Hematopoietic multipotent progenitor cell treated with erythropoietin and hydrocortisone succinate and interleukin-3 and kit ligand, for 15 days (in vitro differentiated cells): ENCODE measurements around the gene NMRK2.
"Not testable (repeated sequence)": the region's sequence is repeated elsewhere in the genome, so short reads cannot be mapped to it uniquely, and the experiment has no call there.

Experiments used
- DNase-seq: peaks from one replicate; pipeline ENCODE4 v3.0.0-alpha.2; 2015; ENCODE audit warnings: low spot score

The NMRK2 gene

DNA sequence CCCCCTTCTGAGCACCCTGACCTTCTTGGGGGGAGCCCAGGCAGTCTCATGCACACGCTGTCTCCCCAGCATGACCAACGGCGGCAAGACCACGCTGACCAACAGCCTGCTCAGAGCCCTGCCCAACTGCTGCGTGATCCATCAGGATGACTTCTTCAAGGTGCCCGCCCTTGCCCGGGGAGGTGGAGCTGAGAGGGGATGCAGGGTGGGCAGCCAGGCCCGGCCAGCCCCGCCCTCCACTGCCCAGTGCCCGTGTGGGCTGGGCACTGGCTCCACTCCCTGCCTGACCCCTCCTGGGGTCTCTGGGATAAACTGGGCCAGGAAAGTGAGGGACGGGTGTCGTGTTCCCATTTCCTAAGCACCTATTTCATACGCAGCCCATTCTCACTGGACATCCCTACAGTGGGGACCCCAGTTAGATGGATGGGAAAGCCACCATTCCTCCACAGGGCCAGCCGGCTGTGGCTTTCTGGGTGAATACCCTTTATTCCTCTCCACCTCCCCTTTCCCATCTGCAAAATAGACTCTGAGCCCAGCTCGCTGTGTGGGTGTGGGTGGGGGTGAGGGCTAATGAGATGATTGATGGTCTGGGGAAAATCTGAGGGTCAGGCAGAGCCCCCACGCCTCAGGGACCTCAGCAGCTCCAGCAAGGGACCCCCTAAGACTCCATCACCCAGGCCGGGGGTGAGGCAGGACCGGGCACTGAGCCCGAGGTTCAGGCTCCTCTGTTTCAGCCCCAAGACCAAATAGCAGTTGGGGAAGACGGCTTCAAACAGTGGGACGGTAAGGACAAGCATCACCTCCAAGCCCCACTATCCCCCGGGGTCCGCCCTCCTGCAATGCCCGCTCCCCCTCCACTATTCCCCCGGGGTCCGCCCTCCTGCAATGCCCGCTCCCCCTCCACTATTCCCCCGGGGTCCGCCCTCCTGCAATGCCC is 3.9 kb downstream of the NMRK2 start:
- DNase-seq = no peak

DNA sequence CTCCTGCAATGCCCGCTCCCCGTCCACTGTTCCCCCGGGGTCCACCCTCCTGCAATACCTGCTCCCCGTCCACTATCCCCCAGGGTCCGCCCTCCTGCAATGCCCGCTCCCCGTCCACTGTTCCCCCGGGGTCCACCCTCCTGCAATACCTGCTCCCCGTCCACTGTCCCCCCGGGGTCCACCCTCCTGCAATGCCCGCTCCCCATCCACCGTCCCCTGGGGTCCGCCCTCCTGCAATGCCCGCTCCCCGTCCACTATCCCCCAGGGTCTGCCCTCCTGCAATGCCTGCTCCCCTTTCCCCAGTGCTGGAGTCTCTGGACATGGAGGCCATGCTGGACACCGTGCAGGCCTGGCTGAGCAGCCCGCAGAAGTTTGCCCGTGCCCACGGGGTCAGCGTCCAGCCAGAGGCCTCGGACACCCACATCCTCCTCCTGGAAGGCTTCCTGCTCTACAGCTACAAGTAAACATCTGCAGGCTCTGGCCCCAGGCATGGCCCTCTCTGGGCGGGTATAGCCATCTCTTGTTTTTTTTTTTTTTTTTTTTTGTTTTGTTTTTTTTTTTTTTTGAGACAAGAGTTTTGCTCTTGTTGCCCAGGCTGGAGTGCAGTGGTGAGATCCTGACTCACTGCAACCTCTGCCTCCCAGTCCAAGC is 5.6 kb downstream of the NMRK2 start:
- DNase-seq = not testable (repeated sequence)

DNA sequence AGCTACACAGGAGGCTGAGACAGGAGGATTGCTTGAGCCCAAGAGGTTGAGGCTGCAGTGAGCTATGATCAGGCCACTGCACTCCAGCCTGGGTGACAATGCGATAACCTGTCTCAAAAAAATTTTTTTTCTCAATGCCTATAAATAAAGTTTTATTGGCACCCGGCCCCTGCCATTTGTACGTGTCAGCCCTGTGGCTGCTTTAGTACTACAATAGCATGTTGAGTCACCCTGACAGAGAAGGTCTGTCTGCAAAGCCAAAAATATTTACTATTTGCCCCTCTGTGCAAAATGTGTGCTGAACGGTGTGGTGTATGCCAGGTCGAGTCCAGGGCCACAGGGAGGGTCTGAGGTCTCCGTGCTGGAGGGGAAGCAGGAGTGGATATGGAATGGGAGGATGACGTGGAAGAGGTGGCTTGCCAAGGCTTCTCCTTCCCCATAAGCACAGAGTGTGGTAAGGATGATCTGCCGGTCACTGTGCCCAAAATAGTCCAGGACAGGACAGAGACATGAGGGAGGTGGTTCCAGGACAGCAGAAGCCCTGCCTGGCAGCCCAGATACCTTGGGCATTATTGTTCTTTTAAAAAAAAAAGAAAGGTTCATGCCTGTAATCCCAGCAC is 10.0 kb downstream of the NMRK2 start:
- no peak for DNase-seq

GRCh38 chr19:3944018-3944721 is 11.3 kb downstream of the NMRK2 start:
- no peak for DNase-seq

GRCh38 chr19:3945838-3946237 is 13.0 kb downstream of the NMRK2 start:
- no peak for DNase-seq

GRCh38 chr19:3947316-3947933 is 14.6 kb downstream of the NMRK2 start:
- not testable (repeated sequence) for DNase-seq

GRCh38 chr19:3949294-3949693 is 16.4 kb downstream of the NMRK2 start:
- no peak for DNase-seq

DNA sequence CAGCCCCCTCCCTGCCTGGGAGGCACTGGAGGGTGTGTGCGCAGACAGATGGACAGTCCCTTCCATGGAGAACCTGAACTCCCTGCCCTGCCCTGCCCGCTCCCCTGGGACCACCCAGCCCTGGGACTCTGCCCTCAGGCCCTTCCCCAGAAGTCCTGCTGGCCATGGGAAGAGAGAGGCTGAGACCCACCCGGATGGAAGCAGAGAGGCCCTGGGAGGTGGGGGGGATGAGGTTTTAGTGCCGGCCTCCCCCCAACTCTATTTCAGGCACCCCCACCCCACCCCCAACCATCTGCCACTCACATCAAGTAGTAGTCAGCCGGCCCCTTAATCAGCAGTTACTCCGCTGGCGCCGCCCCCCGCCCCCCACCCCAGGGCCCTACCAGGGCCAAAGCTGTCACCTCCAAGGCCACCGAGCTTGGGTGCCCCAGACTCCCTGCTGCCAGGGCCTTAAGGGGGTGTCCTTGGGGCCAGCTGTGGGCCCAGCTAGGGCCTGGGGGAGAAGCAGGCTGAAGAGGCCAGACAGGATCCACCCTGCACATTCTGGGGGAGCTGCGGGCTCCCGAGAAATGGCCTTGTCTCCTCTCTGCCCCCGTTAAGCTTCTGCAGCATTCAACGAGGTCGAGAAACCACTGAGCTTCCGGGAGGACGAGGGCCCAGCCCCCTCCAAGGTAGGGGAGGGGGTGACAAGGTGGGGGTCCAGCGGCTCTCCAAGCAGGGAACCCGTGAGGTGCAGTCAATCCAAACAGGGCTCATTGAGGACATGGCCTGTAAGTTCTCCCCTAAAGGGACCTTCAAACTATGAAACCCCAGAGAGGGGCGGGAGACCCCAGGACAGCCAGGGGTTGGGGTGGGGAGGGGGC is 17.4 kb downstream of the NMRK2 start:
- no peak for DNase-seq

- DNase-seq = peak; percentile 63
These were observed 18.3 kb downstream of the NMRK2 start for GRCh38 chr19:3950871-3951861.

DNA sequence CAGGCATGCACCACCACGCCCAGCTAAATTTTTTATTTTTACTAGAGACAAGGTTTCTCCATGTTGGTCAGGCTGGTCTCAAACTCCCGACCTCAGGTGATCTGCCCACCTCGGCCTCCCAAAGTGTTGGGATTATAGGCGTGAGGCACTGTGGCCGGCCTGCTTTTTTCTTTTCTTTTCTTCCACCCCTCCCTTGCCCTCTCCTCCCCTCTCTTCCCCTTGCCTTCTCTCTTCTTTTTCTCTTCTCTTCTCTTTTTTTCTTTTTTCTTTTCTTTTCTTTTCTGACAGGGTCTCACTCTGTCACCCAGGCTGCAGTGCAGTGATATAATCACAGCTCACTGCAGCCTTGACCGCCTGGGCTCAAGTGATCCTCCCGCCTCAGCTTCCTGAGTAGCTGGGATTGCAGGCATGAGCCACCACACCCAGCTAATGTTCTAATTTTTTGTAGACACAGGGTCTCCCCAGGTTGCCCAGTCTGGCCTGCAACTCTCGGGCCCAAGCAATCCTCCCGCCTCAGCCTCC is 19.9 kb downstream of the NMRK2 start:
- DNase-seq = not testable (repeated sequence)

- no peak for DNase-seq
These were observed 21.2 kb downstream of the NMRK2 start for GRCh38 chr19:3954107-3954506.

DNA sequence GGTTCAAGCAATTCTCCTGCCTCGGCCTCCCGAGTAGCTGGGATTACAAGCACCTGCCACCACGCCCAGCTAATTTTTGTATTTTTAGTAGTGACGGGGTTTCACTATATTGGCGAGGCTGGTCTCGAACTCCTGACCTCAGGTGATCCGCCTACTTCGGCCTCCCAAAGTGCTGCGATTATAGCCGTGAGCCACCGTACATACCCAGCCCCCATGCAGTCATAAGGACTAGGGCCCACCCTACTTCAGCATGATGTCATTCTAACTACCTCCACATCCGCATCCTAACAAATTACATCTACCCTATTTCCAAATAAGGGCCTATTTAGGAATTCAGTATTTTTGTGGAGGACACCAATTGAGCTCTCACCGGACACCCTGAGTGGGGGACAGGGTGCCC is 22.4 kb downstream of the NMRK2 start:
- DNase-seq = not testable (repeated sequence)

DNA sequence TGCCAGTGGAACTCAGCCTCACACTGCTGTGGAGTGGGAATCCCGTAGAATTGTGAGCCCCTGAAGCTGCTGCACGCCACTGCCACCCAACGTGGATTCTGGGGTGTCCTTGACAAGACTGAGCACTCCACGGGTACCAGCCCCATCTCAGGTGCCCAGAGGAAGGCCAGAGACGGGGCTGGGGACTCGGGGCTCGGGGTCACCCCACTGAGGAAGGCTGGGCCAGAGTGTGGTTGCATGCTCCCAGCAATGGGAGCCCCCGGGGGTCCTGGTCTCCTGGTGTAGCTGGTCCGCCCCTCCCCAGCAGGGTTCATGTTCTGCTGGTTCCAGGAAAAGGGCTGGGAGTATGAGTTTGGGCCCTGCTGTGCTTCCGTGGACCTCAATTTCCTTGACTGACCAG is 22.8 kb downstream of the NMRK2 start:
- no peak for DNase-seq

- DNase-seq = no peak
These were observed 26.2 kb downstream of the NMRK2 start for GRCh38 chr19:3958836-3959765.

DNA sequence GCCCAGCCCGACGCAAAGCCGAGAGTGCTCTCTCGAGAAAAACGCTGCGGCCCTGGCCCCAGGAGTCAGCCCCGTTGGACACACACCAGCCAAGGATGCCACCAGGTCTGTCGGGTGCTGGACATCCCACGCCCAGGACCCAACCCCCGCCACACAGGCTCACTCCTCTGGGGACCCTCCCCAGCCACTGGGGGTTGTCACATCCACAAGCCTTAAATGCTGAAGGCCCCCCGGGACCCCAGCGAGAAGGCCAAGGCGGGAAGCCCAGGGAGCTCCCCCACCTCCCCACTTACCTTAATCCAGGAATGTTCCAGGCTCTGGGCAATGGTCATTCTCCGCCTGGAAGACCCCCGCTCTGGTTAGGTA is 26.9 kb downstream of the NMRK2 start:
- no peak for DNase-seq

DNA sequence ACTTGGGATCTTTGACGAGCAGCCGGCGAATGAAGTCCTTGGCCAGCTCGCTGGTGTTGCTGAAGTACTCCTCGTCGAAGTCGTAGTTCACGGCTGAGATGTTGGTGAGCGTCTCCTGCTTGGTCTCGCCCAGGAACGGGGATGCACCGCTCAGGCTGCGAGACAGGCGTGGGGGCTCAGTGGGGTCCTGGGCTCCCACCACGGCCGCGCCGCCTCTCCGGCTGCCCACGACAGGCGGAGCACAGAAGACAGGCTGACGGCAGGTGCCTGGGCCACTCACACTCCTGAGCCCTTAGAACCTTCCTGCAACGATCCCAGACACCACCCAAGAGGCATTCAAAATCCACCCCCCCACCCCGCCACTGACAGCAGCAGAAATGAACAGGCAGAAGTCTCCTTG is 28.1 kb downstream of the NMRK2 start:
- no peak for DNase-seq

DNA sequence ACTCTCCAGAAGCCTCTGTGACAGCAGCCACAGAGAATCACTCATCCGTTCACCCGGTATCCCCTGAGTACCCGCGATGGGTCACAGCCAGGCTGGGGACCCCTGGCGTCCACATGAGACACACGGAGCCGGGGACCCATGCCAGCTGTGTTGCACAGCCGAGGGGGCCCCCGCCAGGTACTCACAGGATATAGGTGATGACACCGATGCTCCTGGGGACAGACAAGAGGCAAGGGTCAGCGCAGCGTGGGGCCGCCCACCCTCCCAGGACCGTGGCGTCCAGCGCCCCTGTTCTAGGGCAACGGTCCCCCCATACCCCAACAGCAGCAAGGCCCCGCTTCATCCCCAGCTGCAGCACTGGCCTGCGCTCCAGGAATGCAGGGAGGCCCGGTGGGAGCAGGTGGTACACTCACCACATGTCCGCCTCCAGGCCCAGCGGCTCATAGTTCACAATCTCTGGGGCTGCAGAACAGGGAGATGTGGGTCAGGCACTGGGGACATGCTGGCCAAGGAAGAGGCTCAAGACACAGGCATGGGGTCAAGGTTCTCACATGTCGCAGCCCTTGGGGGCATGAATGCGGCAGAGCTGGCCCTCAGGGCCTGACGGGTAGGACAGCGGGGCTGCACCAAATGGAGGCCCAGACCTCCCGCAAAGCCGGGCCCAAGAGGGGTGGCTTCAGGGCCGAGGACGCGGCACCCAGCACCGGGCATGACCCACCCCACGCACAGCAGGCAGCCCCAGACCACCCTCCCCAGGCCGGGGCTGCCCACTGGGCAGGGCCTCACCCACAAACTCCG is 30.8 kb downstream of the NMRK2 start:
- DNase-seq = no peak
